PC-3 (cell line): ENCODE data around the gene ACVRL1. TPM values are rescaled to one million over a fixed set of nuclear protein-coding genes. Genes with fewer than 3 reads are reported as not detected.

Experiments
- ATAC-seq: fragments of 200-7000 bp; cut with Tn5 transposase; 2 replicates; pipeline ENCODE4 v1.9.1; 2020; ENCODE audit warnings: mild to moderate bottlenecking, moderate library complexity
- BruUV-seq: library from RNA; stranded (reverse); fragments of 400-500 nt; replicated peaks from 2 replicates; lab custom pipeline; 2021; lab: Mats Ljungman, UMichigan
- CTCF ChIA-PET: fragments of 300-600 bp; sonication (Branson Sonifier 250); formaldehyde crosslinking; loops from one replicate; lab custom pipeline; 2022; ENCODE audit warnings: antibody characterized with exemption; lab: Charles Lee
- POLR2A ChIA-PET: fragments of 300-600 bp; sonication (Branson Sonifier 250); formaldehyde crosslinking; loops from one replicate; lab custom pipeline; 2022; ENCODE audit warnings: antibody characterized with exemption; ENCODE audit not compliant: unreplicated experiment; lab: Charles Lee
- DNase-seq: peaks from one replicate; pipeline ENCODE4 v3.0.0-alpha.2; 2015
- H2AFZ ChIP-seq: fragments of 300-600 bp; sonication (generic); 2 replicates; pipeline ENCODE4 v1.6.0; 2016; ENCODE audit warnings: antibody characterized with exemption, low read length
- H3F3A ChIP-seq: fragments of 300-600 bp; sonication (generic); one replicate; pipeline ENCODE4 v1.6.0; 2017; ENCODE audit warnings: antibody characterized with exemption, low read length, control low read depth, mild to moderate bottlenecking; ENCODE audit not compliant: unreplicated experiment
- H3K27ac ChIP-seq: fragments of 300-600 bp; sonication (generic); 2 replicates; pipeline ENCODE4 v1.5.1; 2016; ENCODE audit warnings: mild to moderate bottlenecking, low read length
- H3K27me3 ChIP-seq: fragments of 300-600 bp; sonication (generic); 2 replicates; pipeline ENCODE4 v1.6.1; 2016; ENCODE audit warnings: low read length, mixed read lengths
- H3K36me3 ChIP-seq: fragments of 300-600 bp; sonication (generic); 2 replicates; pipeline ENCODE4 v1.6.1; 2016; ENCODE audit warnings: low read depth, mixed run types, low read length, mixed read lengths
- H3K4me1 ChIP-seq: fragments of 300-600 bp; sonication (generic); 2 replicates; pipeline ENCODE4 v1.5.1; 2016; ENCODE audit warnings: low read length; ENCODE audit not compliant: insufficient read depth
- H3K4me2 ChIP-seq: fragments of 300-600 bp; sonication (generic); 2 replicates; pipeline ENCODE4 v1.6.0; 2016; ENCODE audit warnings: low read length
- H3K4me3 ChIP-seq: fragments of 300-600 bp; sonication (generic); 2 replicates; pipeline ENCODE4 v1.5.1; 2016; ENCODE audit warnings: mild to moderate bottlenecking, low read length, mixed read lengths
- H3K79me2 ChIP-seq: fragments of 300-600 bp; sonication (generic); 2 replicates; pipeline ENCODE4 v1.6.1; 2017; ENCODE audit warnings: low read length, mixed read lengths
- H3K9ac ChIP-seq: fragments of 300-600 bp; sonication (generic); 2 replicates; pipeline ENCODE4 v1.6.0; 2016; ENCODE audit warnings: mild to moderate bottlenecking, low read length
- H3K9me2 ChIP-seq: fragments of 300-600 bp; sonication (generic); replicated peaks from 2 replicates; pipeline ENCODE4 v1.6.1; 2016; ENCODE audit warnings: mixed run types, low read length, mixed read lengths
- H3K9me3 ChIP-seq: fragments of 300-600 bp; sonication (generic); 2 replicates; pipeline ENCODE4 v1.6.1; 2016; ENCODE audit warnings: low read length, mixed read lengths
- H4K20me1 ChIP-seq: fragments of 300-600 bp; sonication (generic); 2 replicates; pipeline ENCODE4 v1.6.1; 2016; ENCODE audit warnings: low read length, mixed read lengths
- CTCF ChIP-seq: fragments of 300-600 bp; sonication (generic); conservative IDR thresholded peaks from 2 replicates; pipeline ENCODE4 v1.5.1; 2017; ENCODE audit warnings: antibody characterized with exemption, low read depth, mild to moderate bottlenecking, low read length
- EZH2 ChIP-seq: fragments of 300-600 bp; sonication (generic); IDR thresholded peaks from one replicate; pipeline ENCODE4 v1.6.1; 2017; ENCODE audit warnings: antibody characterized with exemption, mild to moderate bottlenecking, low read length; ENCODE audit not compliant: unreplicated experiment
- EZH2phosphoT487 ChIP-seq: fragments of 300-600 bp; sonication (generic); IDR thresholded peaks from 2 replicates; pipeline ENCODE4 v1.6.1; 2018; ENCODE audit warnings: mild to moderate bottlenecking, antibody characterized with exemption, low read length, borderline replicate concordance
- intact Hi-C: fragments of 100-400 bp; cut with micrococcal nuclease; formaldehyde crosslinking; loops from 2 replicates; pipeline ENCODE4 v1.9.0; 2023
- total RNA-seq: library from RNA; depleted of rRNA; stranded (reverse); fragments of >200 nt; gene quantifications from 2 replicates; pipeline ENCODE4 v1.2.3, GENCODE V29; 2014

Gene ACVRL1
- total RNA-seq, 1 experiment from 2014 or later: not detected

- Histone ChIP-seq H2AFZ (no peak overlapping the region), H3K36me3 (0 out of 2 replicates have a peak, but pooled peaks cover 9% of the 10 kb centered on the region), H3K9ac (no peak overlapping the region), H3K4me1 (no peaks in the 10 kb centered on the region), H3K9me3 (no peaks in the 10 kb centered on the region), H3K79me2 (peaks cover 43% of the 10 kb centered on the region), H3K4me3 (no peak overlapping the region), H3F3A (no peaks in the 10 kb centered on the region), H3K9me2 (no peaks in the 10 kb centered on the region), H4K20me1 (0 out of 2 replicates have a peak, but pooled peaks cover 5% of the 10 kb centered on the region), H3K27ac (no peak overlapping the region), H3K4me2 (no peak overlapping the region), H3K27me3 (no peaks in the 10 kb centered on the region)
- intact Hi-C loops: no loop called here
- TF ChIP-seq EZH2: no peak
- TF ChIP-seq CTCF: no peak
- TF ChIP-seq EZH2phosphoT487: no peak
- ATAC-seq: no peak
- ChIA-PET POLR2A (no interaction called here), CTCF (no interaction called here)
- DNase-seq: no peak
- BruUV-seq: no TSS peak
Measured at GRCh38 chr12:51963477-51963876, 56.2 kb downstream of the ACVRL1 start.

GRCh38 chr12:51969643-51970042 is 62.3 kb downstream of the ACVRL1 start:
- Histone ChIP-seq H3K36me3 (no peaks in the 10 kb centered on the region), H3K27me3 (no peaks in the 10 kb centered on the region), H3K4me2 (no peak overlapping the region), H3K9me3 (no peaks in the 10 kb centered on the region), H3K4me3 (no peak overlapping the region), H3K4me1 (peaks cover 18% of the 10 kb centered on the region), H3K27ac (no peak overlapping the region), H3K79me2 (peaks cover 40% of the 10 kb centered on the region), H3K9ac (no peak overlapping the region), H3K9me2 (no peaks in the 10 kb centered on the region), H4K20me1 (peaks cover 14% of the 10 kb centered on the region; the same call in 1 of the 2 replicates), H3F3A (peaks cover 9% of the 10 kb centered on the region), H2AFZ (no peak overlapping the region)
- DNase-seq (no peak), ATAC-seq (no peak)
- no peak for TF ChIP-seq CTCF
- no peak for TF ChIP-seq EZH2phosphoT487
- no peak for TF ChIP-seq EZH2
- POLR2A ChIA-PET: no interaction called here
- no TSS peak for BruUV-seq
- CTCF ChIA-PET: no interaction called here
- intact Hi-C loops: no loop called here

- BruUV-seq: no TSS peak
- no peaks in the 10 kb centered on the region for H3K9me3 ChIP-seq
- peaks cover 25% of the 10 kb centered on the region for H3K79me2 ChIP-seq
- peaks cover 14% of the 10 kb centered on the region; the same call in 1 of the 2 replicates for H4K20me1 ChIP-seq
- peak overlapping the region; percentile 38; the same call in 1 of the 2 replicates for H3K4me3 ChIP-seq
- TF ChIP-seq CTCF (peak; percentile 77), EZH2phosphoT487 (no peak)
- peaks cover 9% of the 10 kb centered on the region for H3F3A ChIP-seq
- no peaks in the 10 kb centered on the region for H3K27me3 ChIP-seq
- H3K4me1 ChIP-seq: peaks cover 18% of the 10 kb centered on the region
- no peak overlapping the region for H3K9ac ChIP-seq
- ATAC-seq (peak; percentile 94), DNase-seq (peak; percentile 59)
- H3K27ac ChIP-seq: peak overlapping the region; percentile 48
- no peaks in the 10 kb centered on the region for H3K9me2 ChIP-seq
- H2AFZ ChIP-seq: peak overlapping the region; percentile 14; the same call in 1 of the 2 replicates
- POLR2A ChIA-PET: no interaction called here
- peak overlapping the region; percentile 73 for H3K4me2 ChIP-seq
- intact Hi-C loops: no loop called here
- no peaks in the 10 kb centered on the region; the same call in 1 of the 2 replicates for H3K36me3 ChIP-seq
- CTCF ChIA-PET: interaction anchor here (1.0 kb wide), 1 partner anchor 85 kb away, joined by 4 read pairs; no protein-coding TSS in a partner anchor
Measured at GRCh38 chr12:51970904-51971646, 63.8 kb downstream of the ACVRL1 start.
